Measurements from ENCODE around the gene PLA2G10. TPM values are rescaled to one million over a fixed set of nuclear protein-coding genes. Genes with fewer than 3 reads are reported as not detected.
"Not testable (repeated sequence)": the region's sequence is repeated elsewhere in the genome, so short reads cannot be mapped to it uniquely, and the experiment has no call there.

PLA2G10 gene
- total RNA-seq, 1 experiment from 2014 or later: 0.42 TPM

DNA sequence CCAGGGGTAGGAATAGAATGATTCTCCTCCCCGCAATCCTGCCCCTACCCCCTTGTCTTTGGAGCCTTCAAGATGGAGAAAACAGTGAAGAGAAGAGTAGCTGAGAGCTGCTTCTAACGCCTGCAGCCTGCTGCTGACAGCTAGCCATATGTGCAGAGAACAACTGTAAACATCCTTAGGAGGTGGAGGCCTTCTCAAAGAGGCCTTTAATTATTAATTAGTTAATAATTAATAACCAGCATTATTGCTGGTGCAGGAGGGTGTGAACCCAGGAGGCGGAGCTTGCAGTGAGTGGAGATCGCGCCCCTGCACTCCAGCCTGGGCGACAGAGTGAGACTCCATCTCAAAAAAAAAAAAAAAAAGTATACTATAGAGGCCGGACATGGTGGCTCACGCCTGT is 52.9 kb downstream of the PLA2G10 start:
- ChIA-PET CTCF (no interaction called here), POLR2A (interaction anchor here (0.8 to 2.1 kb wide), 2 partner anchors 11 to 137 kb away, joined by 6 to 11 read pairs; partner anchors contain the start of gene PARN)
- Mint-ChIP-seq H3K4me3 (no peak overlapping the region), H3K27ac (peak overlapping the region; percentile 2; the same call in 1 of the 2 replicates), H3K36me3 (peaks cover 36% of the 10 kb centered on the region), H3K27me3 (ENCODE audit: low read depth) (no peaks in the 10 kb centered on the region), H3K9me3 (no peaks in the 10 kb centered on the region), H3K4me1 (peaks cover 38% of the 10 kb centered on the region)
- ATAC-seq (no peak), DNase-seq (ENCODE audit: low spot score) (no peak)
- TF ChIP-seq ZNF121 (CRISPR knock-in tag; IDR thresholded peaks at IDR 0.05): no peak
- TF ChIP-seq RORB (CRISPR knock-in tag; IDR thresholded peaks at IDR 0.05): no peak
- TF ChIP-seq ZMAT4 (CRISPR knock-in tag; IDR thresholded peaks at IDR 0.05): no peak
- no peak for TF ChIP-seq ZNF317 (CRISPR knock-in tag; IDR thresholded peaks at IDR 0.05; ENCODE audit: borderline replicate concordance, low read depth)
- TF ChIP-seq NR1H2 (CRISPR knock-in tag; IDR thresholded peaks at IDR 0.05): no peak
- TF ChIP-seq TEAD4 (CRISPR knock-in tag; IDR thresholded peaks at IDR 0.05): no peak
- TF ChIP-seq ATF1 (CRISPR knock-in tag; IDR thresholded peaks at IDR 0.05): no peak
- TF ChIP-seq, protein P1, sequence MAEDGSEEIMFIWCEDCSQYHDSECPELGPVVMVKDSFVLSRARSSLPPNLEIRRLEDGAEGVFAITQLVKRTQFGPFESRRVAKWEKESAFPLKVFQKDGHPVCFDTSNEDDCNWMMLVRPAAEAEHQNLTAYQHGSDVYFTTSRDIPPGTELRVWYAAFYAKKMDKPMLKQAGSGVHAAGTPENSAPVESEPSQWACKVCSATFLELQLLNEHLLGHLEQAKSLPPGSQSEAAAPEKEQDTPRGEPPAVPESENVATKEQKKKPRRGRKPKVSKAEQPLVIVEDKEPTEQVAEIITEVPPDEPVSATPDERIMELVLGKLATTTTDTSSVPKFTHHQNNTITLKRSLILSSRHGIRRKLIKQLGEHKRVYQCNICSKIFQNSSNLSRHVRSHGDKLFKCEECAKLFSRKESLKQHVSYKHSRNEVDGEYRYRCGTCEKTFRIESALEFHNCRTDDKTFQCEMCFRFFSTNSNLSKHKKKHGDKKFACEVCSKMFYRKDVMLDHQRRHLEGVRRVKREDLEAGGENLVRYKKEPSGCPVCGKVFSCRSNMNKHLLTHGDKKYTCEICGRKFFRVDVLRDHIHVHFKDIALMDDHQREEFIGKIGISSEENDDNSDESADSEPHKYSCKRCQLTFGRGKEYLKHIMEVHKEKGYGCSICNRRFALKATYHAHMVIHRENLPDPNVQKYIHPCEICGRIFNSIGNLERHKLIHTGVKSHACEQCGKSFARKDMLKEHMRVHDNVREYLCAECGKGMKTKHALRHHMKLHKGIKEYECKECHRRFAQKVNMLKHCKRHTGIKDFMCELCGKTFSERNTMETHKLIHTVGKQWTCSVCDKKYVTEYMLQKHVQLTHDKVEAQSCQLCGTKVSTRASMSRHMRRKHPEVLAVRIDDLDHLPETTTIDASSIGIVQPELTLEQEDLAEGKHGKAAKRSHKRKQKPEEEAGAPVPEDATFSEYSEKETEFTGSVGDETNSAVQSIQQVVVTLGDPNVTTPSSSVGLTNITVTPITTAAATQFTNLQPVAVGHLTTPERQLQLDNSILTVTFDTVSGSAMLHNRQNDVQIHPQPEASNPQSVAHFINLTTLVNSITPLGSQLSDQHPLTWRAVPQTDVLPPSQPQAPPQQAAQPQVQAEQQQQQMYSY (CRISPR knock-in tag; IDR thresholded peaks at IDR 0.05): no peak
- no peak for TF ChIP-seq SOX15 (CRISPR knock-in tag; IDR thresholded peaks at IDR 0.05)
- no peak for TF ChIP-seq ZNF232 (CRISPR knock-in tag; IDR thresholded peaks at IDR 0.05)
- no peak for TF ChIP-seq ZNF219 (CRISPR knock-in tag; IDR thresholded peaks at IDR 0.05; ENCODE audit: borderline replicate concordance)
- no peak for TF ChIP-seq GRHL2 (CRISPR knock-in tag; IDR thresholded peaks at IDR 0.05; ENCODE audit: insufficient replicate concordance, severe bottlenecking)
- TF ChIP-seq ZNF671 (CRISPR knock-in tag; IDR thresholded peaks at IDR 0.05): no peak
- TF ChIP-seq HMGA2 (CRISPR knock-in tag; IDR thresholded peaks at IDR 0.05): no peak
- TF ChIP-seq GTF2I (CRISPR knock-in tag; conservative IDR thresholded peaks at IDR 0.05): no peak
- no peak for TF ChIP-seq ZNF263 (CRISPR knock-in tag; IDR thresholded peaks at IDR 0.05; ENCODE audit: low read depth)
- no peak for TF ChIP-seq E2F4 (CRISPR knock-in tag; IDR thresholded peaks at IDR 0.05; ENCODE audit: borderline replicate concordance, low read depth)
- no peak for TF ChIP-seq GABPB1 (CRISPR knock-in tag; IDR thresholded peaks at IDR 0.05)

- TF ChIP-seq ESRRA (CRISPR knock-in tag; IDR thresholded peaks at IDR 0.05; ENCODE audit: borderline replicate concordance) (no peak), OVOL2 (CRISPR knock-in tag; IDR thresholded peaks at IDR 0.05; ENCODE audit: borderline replicate concordance) (no peak), NFE2L1 (CRISPR knock-in tag; IDR thresholded peaks at IDR 0.05) (no peak), ATF1 (CRISPR knock-in tag; IDR thresholded peaks at IDR 0.05) (no peak), TP53 (CRISPR knock-in tag; IDR thresholded peaks at IDR 0.05) (no peak), ZNF425 (CRISPR knock-in tag; conservative IDR thresholded peaks at IDR 0.05) (no peak), GABPB1 (CRISPR knock-in tag; IDR thresholded peaks at IDR 0.05) (no peak), ZNF219 (CRISPR knock-in tag; IDR thresholded peaks at IDR 0.05; ENCODE audit: borderline replicate concordance) (no peak)
- TF ChIP-seq, protein P2, sequence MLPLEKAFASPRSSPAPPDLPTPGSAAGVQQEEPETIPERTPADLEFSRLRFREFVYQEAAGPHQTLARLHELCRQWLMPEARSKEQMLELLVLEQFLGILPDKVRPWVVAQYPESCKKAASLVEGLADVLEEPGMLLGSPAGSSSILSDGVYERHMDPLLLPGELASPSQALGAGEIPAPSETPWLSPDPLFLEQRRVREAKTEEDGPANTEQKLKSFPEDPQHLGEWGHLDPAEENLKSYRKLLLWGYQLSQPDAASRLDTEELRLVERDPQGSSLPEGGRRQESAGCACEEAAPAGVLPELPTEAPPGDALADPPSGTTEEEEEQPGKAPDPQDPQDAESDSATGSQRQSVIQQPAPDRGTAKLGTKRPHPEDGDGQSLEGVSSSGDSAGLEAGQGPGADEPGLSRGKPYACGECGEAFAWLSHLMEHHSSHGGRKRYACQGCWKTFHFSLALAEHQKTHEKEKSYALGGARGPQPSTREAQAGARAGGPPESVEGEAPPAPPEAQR (CRISPR knock-in tag; IDR thresholded peaks at IDR 0.05): no peak
- TF ChIP-seq, protein P3, sequence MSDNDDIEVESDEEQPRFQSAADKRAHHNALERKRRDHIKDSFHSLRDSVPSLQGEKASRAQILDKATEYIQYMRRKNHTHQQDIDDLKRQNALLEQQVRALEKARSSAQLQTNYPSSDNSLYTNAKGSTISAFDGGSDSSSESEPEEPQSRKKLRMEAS (CRISPR knock-in tag; IDR thresholded peaks at IDR 0.05): no peak
- DNase-seq (ENCODE audit: low spot score): no peak
- Mint-ChIP-seq H3K27me3 (ENCODE audit: low read depth) (no peaks in the 10 kb centered on the region), H3K4me3 (no peak overlapping the region), H3K4me1 (peaks cover 45% of the 10 kb centered on the region), H3K36me3 (peaks cover 30% of the 10 kb centered on the region), H3K9me3 (no peaks in the 10 kb centered on the region), H3K27ac (peak overlapping the region; percentile 2)
- POLR2A ChIA-PET: interaction anchor here (2.1 kb wide), 1 partner anchor 11 kb away, joined by 11 read pairs; the partner anchor contains the start of gene PARN
- CTCF ChIA-PET: no interaction called here
- no peak for ATAC-seq
These were observed 53.6 kb downstream of the PLA2G10 start for GRCh38 chr16:14640538-14640937.

GRCh38 chr16:14636951-14637240 is 57.2 kb downstream of the PLA2G10 start:
- peak overlapping the region; percentile 99 for H3K27ac Mint-ChIP-seq
- ATAC-seq; H3K27me3 Mint-ChIP-seq (ENCODE audit: low read depth); POLR2A ChIA-PET; CTCF ChIA-PET; DNase-seq (ENCODE audit: low spot score); H3K9me3 Mint-ChIP-seq: not testable (repeated sequence)
- H3K36me3 Mint-ChIP-seq: peaks cover 18% of the 10 kb centered on the region
- peaks cover 54% of the 10 kb centered on the region for H3K4me1 Mint-ChIP-seq
- H3K4me3 Mint-ChIP-seq: peak overlapping the region; percentile 100
